Activated CD4-positive, alpha-beta T cell treated with anti-CD3 and anti-CD28 coated beads, Interleukin-2, amount 10 ng/mL, durations not matched to agents 7 days and 5 days (primary cell): ENCODE measurements around the gene TM9SF2. TPM values are rescaled to one million over a fixed set of nuclear protein-coding genes. Genes with fewer than 3 reads are reported as not detected.

Source experiments
- CTCF ChIA-PET: fragments of 350-600 bp; sonication (Branson Sonifier 250); formaldehyde crosslinking; loops from one replicate; lab custom pipeline; 2021; ENCODE audit warnings: antibody characterized with exemption; lab: Charles Lee
- POLR2A ChIA-PET: fragments of 350-600 bp; sonication (Branson Sonifier 250); formaldehyde crosslinking; loops from one replicate; lab custom pipeline; 2021; ENCODE audit warnings: antibody characterized with exemption; lab: Charles Lee
- DNase-seq: peaks from one replicate; pipeline ENCODE4 v3.0.0-alpha.2; 2020
- H3K27ac Mint-ChIP-seq: one replicate; pipeline ENCODE4 v1.8.0; 2021; ENCODE audit warnings: mild to moderate bottlenecking, moderate library complexity, mixed read lengths
- H3K27me3 Mint-ChIP-seq: one replicate; pipeline ENCODE4 v1.8.0; 2021; ENCODE audit warnings: mixed read lengths
- H3K36me3 Mint-ChIP-seq: one replicate; pipeline ENCODE4 v1.8.0; 2021; ENCODE audit warnings: low read depth, mixed read lengths
- H3K4me1 Mint-ChIP-seq: one replicate; pipeline ENCODE4 v1.8.0; 2021; ENCODE audit warnings: mixed read lengths
- H3K4me3 Mint-ChIP-seq: one replicate; pipeline ENCODE4 v1.8.0; 2021; ENCODE audit warnings: mild to moderate bottlenecking, moderate library complexity, mixed read lengths
- H3K9me3 Mint-ChIP-seq: one replicate; pipeline ENCODE4 v1.8.0; 2021; ENCODE audit warnings: mixed read lengths
- total RNA-seq, 2 experiments: library from RNA; stranded (reverse); gene quantifications; one replicate each; pipeline ENCODE4 v1.2.3, GENCODE V29; 2021

The TM9SF2 gene
- total RNA-seq, 2 experiments from 2014 or later = 79.2 to 87.9 TPM

GRCh38 chr13:99496184-99497142, 4.8 kb upstream of the TM9SF2 start:
- H3K4me3 Mint-ChIP-seq = peak overlapping the region; percentile 90
- H3K9me3 Mint-ChIP-seq = peaks cover 13% of the 10 kb centered on the region
- peaks cover 68% of the 10 kb centered on the region for H3K4me1 Mint-ChIP-seq
- ChIA-PET CTCF (interaction anchor here (1.2 to 1.4 kb wide), 3 partner anchors 9 to 60 kb away, joined by 3 to 5 read pairs (median 3); no protein-coding TSS in a partner anchor), POLR2A (no interaction called here)
- peak; percentile 87 for DNase-seq
- peak overlapping the region; percentile 98 for H3K27ac Mint-ChIP-seq
- no peaks in the 10 kb centered on the region for H3K27me3 Mint-ChIP-seq
- peaks cover 43% of the 10 kb centered on the region for H3K36me3 Mint-ChIP-seq

- Mint-ChIP-seq H3K27ac (peak overlapping the region; percentile 98), H3K36me3 (peaks cover 34% of the 10 kb centered on the region), H3K9me3 (peaks cover 3% of the 10 kb centered on the region), H3K4me3 (peak overlapping the region; percentile 79), H3K4me1 (peaks cover 78% of the 10 kb centered on the region), H3K27me3 (no peaks in the 10 kb centered on the region)
- peak; percentile 96 for DNase-seq
- POLR2A ChIA-PET = no interaction called here
- CTCF ChIA-PET = interaction anchor here (1.4 kb wide), 1 partner anchor 31 kb away, joined by 3 read pairs; no protein-coding TSS in a partner anchor
Measured at GRCh38 chr13:99498171-99499161, 2.8 kb upstream of the TM9SF2 start.

GRCh38 chr13:99500839-99501183, 461 bp upstream of the TM9SF2 start:
- no peaks in the 10 kb centered on the region for H3K27me3 Mint-ChIP-seq
- no peak for DNase-seq
- H3K4me3 Mint-ChIP-seq = peak overlapping the region; percentile 94
- H3K4me1 Mint-ChIP-seq = peaks cover 80% of the 10 kb centered on the region
- CTCF ChIA-PET = interaction anchor here (1.2 to 3.9 kb wide), 3 partner anchors 15 to 226 kb away, joined by 3 to 20 read pairs (median 4); no protein-coding TSS in a partner anchor
- POLR2A ChIA-PET = no interaction called here
- H3K9me3 Mint-ChIP-seq = peaks cover 3% of the 10 kb centered on the region
- H3K27ac Mint-ChIP-seq = peak overlapping the region; percentile 95
- H3K36me3 Mint-ChIP-seq = peaks cover 24% of the 10 kb centered on the region

- DNase-seq = peak; percentile 42
- Mint-ChIP-seq H3K27ac (peak overlapping the region; percentile 95), H3K4me1 (peaks cover 81% of the 10 kb centered on the region), H3K4me3 (peak overlapping the region; percentile 94), H3K9me3 (peaks cover 3% of the 10 kb centered on the region), H3K27me3 (no peaks in the 10 kb centered on the region), H3K36me3 (peaks cover 26% of the 10 kb centered on the region)
- CTCF ChIA-PET = interaction anchor here (0.9 to 3.9 kb wide), 5 partner anchors 10 to 65 kb away, joined by 3 to 20 read pairs (median 4); no protein-coding TSS in a partner anchor
- POLR2A ChIA-PET = interaction anchor here (1.1 kb wide), 1 partner anchor 14 kb away, joined by 3 read pairs; no protein-coding TSS in a partner anchor
Measured at GRCh38 chr13:99501848-99502301, 603 bp downstream of the TM9SF2 start.

- H3K27me3 Mint-ChIP-seq = no peaks in the 10 kb centered on the region
- H3K36me3 Mint-ChIP-seq = peaks cover 58% of the 10 kb centered on the region
- peaks cover 17% of the 10 kb centered on the region for H3K9me3 Mint-ChIP-seq
- POLR2A ChIA-PET = no interaction called here
- no peak for DNase-seq
- no peak overlapping the region for H3K27ac Mint-ChIP-seq
- no peak overlapping the region for H3K4me3 Mint-ChIP-seq
- peaks cover 65% of the 10 kb centered on the region for H3K4me1 Mint-ChIP-seq
- CTCF ChIA-PET = interaction anchor here (1.4 to 2.3 kb wide), 3 partner anchors 10 to 13 kb away, joined by 3 to 8 read pairs (median 5); no protein-coding TSS in a partner anchor
Measured at GRCh38 chr13:99505814-99506269, 4.6 kb downstream of the TM9SF2 start.

- peaks cover 68% of the 10 kb centered on the region for H3K4me1 Mint-ChIP-seq
- ChIA-PET POLR2A (interaction anchor here (0.9 kb wide), 1 partner anchor 10 kb away, joined by 4 read pairs; no protein-coding TSS in a partner anchor), CTCF (interaction anchor here (1.4 to 2.3 kb wide), 2 partner anchors 10 to 91 kb away, joined by 3 to 8 read pairs; no protein-coding TSS in a partner anchor)
- peaks cover 17% of the 10 kb centered on the region for H3K9me3 Mint-ChIP-seq
- H3K4me3 Mint-ChIP-seq = no peak overlapping the region
- no peak for DNase-seq
- no peaks in the 10 kb centered on the region for H3K27me3 Mint-ChIP-seq
- peaks cover 63% of the 10 kb centered on the region for H3K36me3 Mint-ChIP-seq
- H3K27ac Mint-ChIP-seq = peak overlapping the region; percentile 65
Measured at GRCh38 chr13:99506634-99507033, 5.4 kb downstream of the TM9SF2 start.

- H3K9me3 Mint-ChIP-seq = peaks cover 17% of the 10 kb centered on the region
- H3K36me3 Mint-ChIP-seq = peaks cover 60% of the 10 kb centered on the region
- no peak overlapping the region for H3K4me3 Mint-ChIP-seq
- no peak for DNase-seq
- POLR2A ChIA-PET = interaction anchor here (0.9 kb wide), 1 partner anchor 10 kb away, joined by 4 read pairs; no protein-coding TSS in a partner anchor
- H3K27me3 Mint-ChIP-seq = no peaks in the 10 kb centered on the region
- CTCF ChIA-PET = interaction anchor here (1.3 to 2.3 kb wide), 3 partner anchors 10 to 238 kb away, joined by 3 to 8 read pairs (median 3); no protein-coding TSS in a partner anchor
- no peak overlapping the region for H3K27ac Mint-ChIP-seq
- H3K4me1 Mint-ChIP-seq = peaks cover 68% of the 10 kb centered on the region
Measured at GRCh38 chr13:99507054-99507453, 5.8 kb downstream of the TM9SF2 start.

- CTCF ChIA-PET = interaction anchor here (0.5 to 1.4 kb wide), 4 partner anchors 11 to 238 kb away, joined by 3 read pairs; no protein-coding TSS in a partner anchor
- Mint-ChIP-seq H3K4me1 (peaks cover 68% of the 10 kb centered on the region), H3K36me3 (peaks cover 56% of the 10 kb centered on the region), H3K27ac (no peak overlapping the region), H3K9me3 (peaks cover 17% of the 10 kb centered on the region), H3K4me3 (no peak overlapping the region), H3K27me3 (no peaks in the 10 kb centered on the region)
- POLR2A ChIA-PET = interaction anchor here (0.7 to 0.9 kb wide), 2 partner anchors 9 to 42 kb away, joined by 3 to 4 read pairs; no protein-coding TSS in a partner anchor
- no peak for DNase-seq
Measured at GRCh38 chr13:99507551-99507950, 6.3 kb downstream of the TM9SF2 start.

GRCh38 chr13:99507986-99508385, 6.7 kb downstream of the TM9SF2 start:
- no peaks in the 10 kb centered on the region for H3K27me3 Mint-ChIP-seq
- no peak for DNase-seq
- H3K27ac Mint-ChIP-seq = no peak overlapping the region
- peaks cover 70% of the 10 kb centered on the region for H3K4me1 Mint-ChIP-seq
- peaks cover 17% of the 10 kb centered on the region for H3K9me3 Mint-ChIP-seq
- H3K36me3 Mint-ChIP-seq = peaks cover 58% of the 10 kb centered on the region
- ChIA-PET POLR2A (interaction anchor here (0.7 kb wide), 1 partner anchor 43 kb away, joined by 3 read pairs; no protein-coding TSS in a partner anchor), CTCF (interaction anchor here (0.5 to 1.4 kb wide), 5 partner anchors 10 to 239 kb away, joined by 3 to 5 read pairs (median 3); no protein-coding TSS in a partner anchor)
- no peak overlapping the region for H3K4me3 Mint-ChIP-seq

- Mint-ChIP-seq H3K36me3 (peaks cover 56% of the 10 kb centered on the region), H3K27ac (no peak overlapping the region), H3K4me1 (peaks cover 66% of the 10 kb centered on the region), H3K27me3 (no peaks in the 10 kb centered on the region), H3K4me3 (no peak overlapping the region), H3K9me3 (peaks cover 17% of the 10 kb centered on the region)
- POLR2A ChIA-PET = no interaction called here
- CTCF ChIA-PET = interaction anchor here (2.4 kb wide), 1 partner anchor 31 kb away, joined by 7 read pairs; no protein-coding TSS in a partner anchor
- no peak for DNase-seq
Measured at GRCh38 chr13:99509479-99509878, 8.2 kb downstream of the TM9SF2 start.

GRCh38 chr13:99514801-99515200, 13.5 kb downstream of the TM9SF2 start:
- POLR2A ChIA-PET = no interaction called here
- CTCF ChIA-PET = no interaction called here
- peaks cover 45% of the 10 kb centered on the region for H3K4me1 Mint-ChIP-seq

More at GRCh38 chr13:99514801-99515200, 13.5 kb downstream of the TM9SF2 start:
- Mint-ChIP-seq H3K27me3 (no peaks in the 10 kb centered on the region), H3K36me3 (peaks cover 37% of the 10 kb centered on the region), H3K4me3 (no peak overlapping the region), H3K9me3 (peaks cover 4% of the 10 kb centered on the region), H3K27ac (no peak overlapping the region)
- DNase-seq = no peak
